Left lung (tissue), 10 donors: ENCODE results near the gene DSCAM. TPM values are rescaled to one million over a fixed set of nuclear protein-coding genes. Genes with fewer than 3 reads are reported as not detected.

Experiments used
- ATAC-seq: fragments of 200-7000 bp; cut with Tn5 transposase; one replicate; pipeline ENCODE4 v1.9.1; 2020; ENCODE audit warnings: moderate library complexity
- DNase-seq, 4 donors: peaks; one replicate each; pipeline ENCODE4 v3.0.0-alpha.2; 2013 to 2020
- H3K27ac ChIP-seq, 2 donors: fragments of 200-600 bp; sonication (generic) in 1 of 2; one replicate each; pipeline versions ENCODE4 v1.5.0 to v1.8.0; 2020 to 2021
- H3K27me3 ChIP-seq, 2 donors: fragments of 200-600 bp; sonication (generic) in 1 of 2; one replicate each; pipeline versions ENCODE4 v1.5.0 to v1.8.0; 2020 to 2021
- H3K36me3 ChIP-seq, 2 donors: fragments of 200-600 bp; sonication (generic) in 1 of 2; one replicate each; pipeline versions ENCODE4 v1.5.0 to v1.8.0; 2020 to 2021
- H3K4me1 ChIP-seq, 2 donors: fragments of 200-600 bp; one replicate each; pipeline ENCODE4 v1.8.0; 2021
- H3K4me3 ChIP-seq, 2 donors: fragments of 200-600 bp; sonication (generic) in 1 of 2; one replicate each; pipeline versions ENCODE4 v1.5.0 to v1.8.0; 2020 to 2021; ENCODE audit warnings: mild to moderate bottlenecking in 1 of 2
- H3K9me3 ChIP-seq, 2 donors: fragments of 200-600 bp; sonication (generic) in 1 of 2; one replicate each; pipeline versions ENCODE4 v1.5.0 to v1.8.0; 2020 to 2021
- intact Hi-C, 2 donors: fragments of 100-400 bp; cut with DNase I; formaldehyde crosslinking; loops; one replicate each; pipeline versions ENCODE4 v1.11.2 to v1.14.2; 2022
- polyA plus RNA-seq, 6 donors: library from polyadenylated mRNA; unstranded; fragments of 120-200 nt; gene quantifications; one replicate each; pipeline ENCODE4 v1.2.1, GENCODE V29; 2013; ENCODE audit not compliant: insufficient read length in 6 of 6
- total RNA-seq, 2 donors: library from RNA; stranded (reverse); fragmentation: NEBNext Ultra II Directional; extraction: Animal tissue kit (Norgen Biotek cat#: 25700); gene quantifications; one replicate each; pipeline ENCODE4 v1.2.1, GENCODE V29; 2021
- TF ChIP-seq, protein P1 (sequence below), 2 donors: fragments of 200-600 bp; sonication (generic) in 1 of 2; IDR thresholded peaks; one replicate each; pipeline versions ENCODE4 v1.5.0 to v1.8.0; 2021; ENCODE audit warnings: antibody characterized with exemption in 2 of 2
- donor health status: DM: no; HTN: yes; CAD: no.
- donor health status: DM: no; HTN: no; CAD: no.

The DSCAM gene
- total and polyA plus RNA-seq, 8 donors: 0.03 to 0.24 (median 0.07) TPM; not detected in 1

DNA sequence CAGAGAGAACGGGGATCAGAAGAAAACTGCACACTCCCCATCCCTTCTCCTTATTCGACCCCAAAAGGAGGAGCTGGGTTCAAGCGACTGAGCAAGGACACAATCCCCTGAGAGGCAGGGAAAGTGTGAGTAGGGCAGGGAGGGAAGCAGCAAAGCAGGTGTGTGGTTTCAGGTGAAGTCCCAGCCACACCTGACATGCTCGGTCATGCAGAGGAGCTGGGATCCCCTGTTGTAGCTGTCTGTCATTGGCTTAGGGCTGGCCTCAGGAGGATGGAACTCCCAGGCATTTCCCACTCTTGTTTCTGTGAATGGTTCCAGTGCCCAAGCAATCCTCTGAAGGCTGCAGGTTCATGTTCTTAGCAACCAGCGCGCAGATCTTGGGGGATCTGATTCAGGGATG, 150.7 kb downstream of the DSCAM start:
- ATAC-seq (no peak), DNase-seq (no peak)
- Histone ChIP-seq H3K9me3 (peaks cover 0 to 6% of the 10 kb centered on the region in 2 donors), H3K27me3 (no peaks in the 10 kb centered on the region), H3K36me3 (no peaks in the 10 kb centered on the region), H3K4me1 (no peaks in the 10 kb centered on the region), H3K4me3 (no peak overlapping the region), H3K27ac (no peak overlapping the region)
- TF ChIP-seq, protein P1, sequence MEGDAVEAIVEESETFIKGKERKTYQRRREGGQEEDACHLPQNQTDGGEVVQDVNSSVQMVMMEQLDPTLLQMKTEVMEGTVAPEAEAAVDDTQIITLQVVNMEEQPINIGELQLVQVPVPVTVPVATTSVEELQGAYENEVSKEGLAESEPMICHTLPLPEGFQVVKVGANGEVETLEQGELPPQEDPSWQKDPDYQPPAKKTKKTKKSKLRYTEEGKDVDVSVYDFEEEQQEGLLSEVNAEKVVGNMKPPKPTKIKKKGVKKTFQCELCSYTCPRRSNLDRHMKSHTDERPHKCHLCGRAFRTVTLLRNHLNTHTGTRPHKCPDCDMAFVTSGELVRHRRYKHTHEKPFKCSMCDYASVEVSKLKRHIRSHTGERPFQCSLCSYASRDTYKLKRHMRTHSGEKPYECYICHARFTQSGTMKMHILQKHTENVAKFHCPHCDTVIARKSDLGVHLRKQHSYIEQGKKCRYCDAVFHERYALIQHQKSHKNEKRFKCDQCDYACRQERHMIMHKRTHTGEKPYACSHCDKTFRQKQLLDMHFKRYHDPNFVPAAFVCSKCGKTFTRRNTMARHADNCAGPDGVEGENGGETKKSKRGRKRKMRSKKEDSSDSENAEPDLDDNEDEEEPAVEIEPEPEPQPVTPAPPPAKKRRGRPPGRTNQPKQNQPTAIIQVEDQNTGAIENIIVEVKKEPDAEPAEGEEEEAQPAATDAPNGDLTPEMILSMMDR (IDR thresholded peaks at IDR 0.05): no peak
- intact Hi-C loops: no loop called here

DNA sequence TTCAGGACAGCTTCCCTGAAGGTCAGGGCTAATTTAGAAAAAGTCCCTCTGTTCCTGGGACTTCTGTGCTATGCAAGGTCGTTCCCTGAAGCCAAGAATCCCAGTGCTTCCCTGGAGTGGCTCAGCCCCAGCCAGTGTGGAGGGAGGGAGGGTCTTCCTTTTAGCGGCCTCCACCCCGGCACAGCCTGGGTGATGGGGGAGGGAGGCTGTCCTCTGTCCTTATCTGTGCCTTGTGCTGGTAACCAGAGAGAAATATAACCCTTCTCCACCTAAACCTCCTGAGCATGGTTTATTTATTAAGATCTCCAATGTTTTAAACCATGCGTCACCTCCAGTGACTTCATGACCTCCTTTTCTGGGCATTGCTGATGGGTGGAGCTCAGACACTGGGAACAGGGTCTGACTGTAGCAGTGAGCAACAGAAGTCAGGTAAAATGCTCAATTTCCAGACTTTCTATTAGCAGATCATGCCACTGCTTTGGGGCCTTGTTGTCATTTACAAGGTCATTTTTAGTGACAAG, 157.1 kb downstream of the DSCAM start:
- no peaks in the 10 kb centered on the region for H3K9me3 ChIP-seq
- DNase-seq (no peak), ATAC-seq (no peak)
- no peaks in the 10 kb centered on the region for H3K4me1 ChIP-seq
- no peaks in the 10 kb centered on the region for H3K36me3 ChIP-seq
- TF ChIP-seq, protein P1 (IDR thresholded peaks at IDR 0.05): no peak
- H3K27me3 ChIP-seq: no peaks in the 10 kb centered on the region
- no peak overlapping the region for H3K27ac ChIP-seq
- intact Hi-C loops: no loop called here
- H3K4me3 ChIP-seq: no peak overlapping the region

DNA sequence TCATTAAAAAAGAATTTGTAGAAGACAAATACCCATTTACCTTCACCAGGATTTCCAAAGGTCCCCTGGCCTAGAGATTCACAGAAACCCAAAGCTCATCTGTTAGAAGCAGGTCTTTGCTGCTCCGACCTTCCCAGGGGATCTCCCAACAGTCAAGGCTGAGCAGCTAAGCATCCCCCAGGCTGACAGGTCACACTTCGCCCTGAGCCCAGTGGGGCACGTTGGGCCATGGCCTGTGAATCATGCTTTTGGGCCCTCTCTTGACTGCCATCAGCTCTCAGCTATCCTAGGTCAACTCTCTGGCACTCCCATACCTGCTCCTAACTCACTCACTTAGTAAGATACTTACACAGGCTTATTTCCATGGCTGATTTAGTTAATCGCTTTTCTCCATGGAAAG, 157.7 kb downstream of the DSCAM start:
- ATAC-seq: no peak
- TF ChIP-seq, protein P1 (IDR thresholded peaks at IDR 0.05): no peak
- Histone ChIP-seq H3K9me3 (no peaks in the 10 kb centered on the region), H3K27ac (no peak overlapping the region), H3K27me3 (no peaks in the 10 kb centered on the region), H3K36me3 (no peaks in the 10 kb centered on the region), H3K4me3 (no peak overlapping the region), H3K4me1 (no peaks in the 10 kb centered on the region)
- no peak for DNase-seq
- intact Hi-C loops: no loop called here

DNA sequence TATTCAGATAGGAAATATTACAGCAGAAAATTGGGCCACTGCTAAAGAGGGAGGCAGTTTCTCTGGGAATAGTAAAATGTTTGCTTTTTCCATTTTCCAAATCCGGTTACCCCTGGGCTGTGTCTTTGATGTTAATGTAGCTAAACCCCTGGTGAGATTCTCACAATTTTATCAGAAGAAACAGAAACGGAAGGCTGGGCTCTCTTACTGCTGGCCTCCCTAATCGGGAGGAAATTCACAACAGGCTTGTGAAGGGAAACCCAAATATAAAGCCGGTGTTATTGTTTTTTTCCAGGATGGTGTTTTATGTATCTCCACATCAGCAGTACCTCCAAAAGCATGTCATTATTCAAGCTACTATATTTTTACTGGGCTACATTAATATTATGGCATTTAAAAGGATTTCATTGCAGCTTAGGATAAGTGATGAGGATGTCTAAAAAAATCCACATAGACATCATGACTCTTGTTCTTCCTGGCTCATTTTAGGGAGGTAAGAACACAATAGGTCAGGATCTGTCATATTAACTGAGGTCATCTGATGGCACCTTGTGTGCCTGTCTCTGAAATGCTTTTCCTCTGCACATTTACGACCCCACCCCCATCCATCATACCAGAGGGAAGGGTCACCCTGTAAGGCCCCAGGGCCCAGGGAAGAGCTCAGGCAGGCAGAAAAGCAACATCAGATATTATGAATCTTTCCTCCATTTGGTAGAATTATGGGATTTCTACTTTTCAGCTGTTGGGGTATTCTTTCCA, 158.7 kb downstream of the DSCAM start:
- ATAC-seq (no peak), DNase-seq (no peak)
- H3K4me3 ChIP-seq: no peak overlapping the region
- TF ChIP-seq, protein P1 (IDR thresholded peaks at IDR 0.05): no peak
- H3K9me3 ChIP-seq: no peaks in the 10 kb centered on the region
- intact Hi-C loops: no loop called here
- no peak overlapping the region for H3K27ac ChIP-seq
- no peaks in the 10 kb centered on the region for H3K27me3 ChIP-seq
- H3K4me1 ChIP-seq: no peaks in the 10 kb centered on the region
- H3K36me3 ChIP-seq: no peaks in the 10 kb centered on the region

DNA sequence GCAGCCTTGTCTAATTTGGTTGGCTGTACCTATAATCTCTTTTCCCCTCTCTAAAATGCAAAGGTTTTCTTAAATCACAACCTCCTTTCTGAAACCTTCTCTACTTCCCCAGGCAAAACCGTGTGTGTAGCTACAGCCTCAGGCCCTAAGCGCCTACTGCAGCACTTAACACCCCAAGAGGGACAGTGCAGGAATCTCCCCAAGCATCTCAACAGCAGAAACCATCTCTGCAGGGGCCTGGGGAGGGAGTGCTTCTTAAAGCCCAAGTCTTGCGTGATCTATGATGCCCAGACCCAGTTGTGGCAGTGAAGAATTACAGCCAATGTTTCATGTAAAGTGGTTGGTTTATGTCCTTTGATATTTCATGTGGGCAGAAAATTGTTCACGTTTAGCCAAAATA, 159.3 kb downstream of the DSCAM start:
- DNase-seq: no peak

More for the DNA sequence above, 159.3 kb downstream of the DSCAM start:
- no peak for ATAC-seq
- intact Hi-C loops: no loop called here
- Histone ChIP-seq H3K36me3 (no peaks in the 10 kb centered on the region), H3K27me3 (no peaks in the 10 kb centered on the region), H3K4me3 (no peak overlapping the region), H3K9me3 (peaks cover 0 to 4% of the 10 kb centered on the region in 2 donors), H3K27ac (no peak overlapping the region), H3K4me1 (no peaks in the 10 kb centered on the region)
- TF ChIP-seq, protein P1 (IDR thresholded peaks at IDR 0.05): no peak
